GM10847 (cell line): ENCODE results near the gene PTGES2.

Experiments
- POLR2A ChIP-seq: IDR thresholded peaks from 2 replicates; pipeline ENCODE4 v1.6.1; 2011; ENCODE audit not compliant: insufficient read length; ENCODE audit errors: extremely low read depth

The PTGES2 gene

DNA sequence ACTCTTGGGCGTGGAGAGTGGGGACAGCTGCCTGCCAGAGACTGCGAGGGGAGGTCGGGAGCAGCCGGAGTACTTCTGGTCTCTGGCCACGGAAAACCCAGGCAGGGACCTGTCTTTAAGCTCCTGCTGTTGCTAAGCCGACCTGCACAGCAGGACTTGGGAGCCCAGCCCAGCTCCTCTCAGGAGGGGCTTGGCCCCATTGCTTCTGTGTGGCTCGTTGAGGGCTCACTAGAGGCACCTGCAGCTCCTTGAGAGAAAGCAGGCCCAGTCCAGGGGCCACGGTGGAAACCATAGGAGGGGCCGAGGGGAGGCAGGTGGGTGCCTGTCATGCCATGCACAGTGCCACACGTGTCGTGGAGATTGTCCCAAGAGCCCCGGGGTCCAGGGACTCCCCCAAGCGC is 18.4 kb upstream of the PTGES2 start:
- TF ChIP-seq POLR2A, result no peak

DNA sequence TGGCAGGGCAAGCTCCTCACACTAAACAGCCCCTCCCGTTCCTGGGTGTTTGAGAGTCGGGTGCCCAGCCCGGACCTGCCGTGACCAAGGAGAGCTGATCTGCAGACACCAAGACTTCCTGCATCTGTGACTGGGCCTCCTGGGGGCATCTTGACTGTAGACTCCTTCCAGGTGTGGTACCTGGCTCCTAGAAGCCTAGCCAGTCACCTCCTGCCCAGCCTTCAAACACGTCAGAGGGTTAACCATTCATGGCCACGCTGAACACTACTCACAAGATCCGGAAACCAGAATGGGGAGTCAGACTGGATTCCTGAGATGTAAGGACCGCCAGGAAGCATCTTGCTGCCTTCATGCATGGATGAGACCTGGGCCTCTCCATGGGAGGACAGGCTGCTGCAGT is 18.0 kb upstream of the PTGES2 start:
- no peak for TF ChIP-seq POLR2A

DNA sequence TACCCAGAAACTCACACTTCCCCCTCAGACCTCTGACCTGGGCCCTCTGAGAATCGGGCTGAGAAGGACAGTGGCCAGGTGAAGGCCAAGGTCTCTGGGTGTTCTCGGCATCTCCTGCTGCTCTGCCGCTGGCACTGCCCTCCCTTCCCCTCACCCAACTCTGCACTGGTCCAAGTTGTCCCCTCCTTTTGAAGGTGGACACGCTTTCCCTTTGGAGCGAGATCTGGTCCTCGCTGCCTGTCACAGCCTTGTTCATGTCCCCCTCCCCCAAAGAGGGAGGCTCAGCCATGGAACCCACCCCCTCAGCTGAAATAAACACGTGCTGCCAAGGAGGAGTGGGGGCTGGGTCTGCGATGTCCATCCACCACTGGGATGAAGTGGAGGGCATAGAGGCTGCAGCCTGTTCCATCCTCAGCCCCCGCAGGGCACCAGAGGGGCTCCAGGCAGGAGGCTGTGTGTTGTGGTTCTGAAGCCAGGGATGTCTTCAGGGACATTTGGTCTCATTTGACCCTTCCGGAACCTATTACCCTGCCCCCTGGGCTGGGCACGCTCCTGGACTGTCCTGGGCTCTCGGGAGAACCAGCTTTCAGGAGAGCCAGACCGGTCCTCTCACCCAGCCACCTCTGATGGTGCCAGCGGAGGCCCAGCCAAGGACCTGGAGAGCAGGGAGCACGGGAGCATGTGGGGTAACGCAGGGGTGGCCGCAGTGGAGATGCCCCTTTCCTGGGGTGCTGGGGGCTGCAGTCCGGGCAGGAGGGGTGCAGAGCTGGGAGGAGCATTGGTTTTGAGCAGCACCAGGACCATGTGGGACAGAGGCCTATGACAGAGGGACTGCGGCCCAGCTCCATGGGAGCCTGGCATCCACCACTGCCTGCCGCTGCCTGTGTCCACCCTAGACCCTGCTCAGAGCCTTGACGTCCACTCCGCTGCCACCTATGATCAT is 17.0 kb upstream of the PTGES2 start:
- no peak for TF ChIP-seq POLR2A

DNA sequence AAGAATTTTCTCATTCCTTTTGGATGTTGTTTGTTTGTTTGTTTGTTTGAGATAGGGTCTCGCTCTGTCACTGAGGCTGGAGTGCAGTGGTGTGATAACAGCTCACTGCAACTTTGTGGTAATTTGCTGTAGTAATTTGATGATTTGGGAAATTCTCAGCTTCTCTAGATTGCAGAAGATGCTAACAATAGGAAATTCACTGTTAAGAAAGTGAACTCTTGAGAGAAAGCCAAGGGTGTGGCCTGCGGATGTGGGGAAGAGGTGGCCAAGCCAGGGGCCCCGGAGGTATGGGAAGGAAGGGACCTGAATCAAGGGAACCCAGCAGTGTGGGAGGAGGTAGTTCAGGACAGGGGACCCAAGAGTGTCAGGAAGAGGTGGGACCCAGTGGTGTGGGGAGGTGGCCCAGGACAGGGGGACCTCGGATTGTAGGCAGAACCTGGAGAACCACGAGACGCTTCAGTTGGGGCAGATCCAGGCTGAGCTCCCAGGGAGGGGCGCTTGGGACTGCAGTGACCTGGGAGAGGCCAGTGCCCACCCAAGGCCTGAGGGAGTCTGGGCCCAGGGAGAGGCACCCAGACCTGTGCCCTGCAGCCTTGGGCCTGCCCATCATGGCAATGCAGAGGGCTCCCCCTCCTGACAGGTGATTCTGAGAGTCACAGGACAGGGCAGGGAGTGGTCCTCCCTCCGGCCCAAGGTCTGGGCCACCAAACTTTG is 16.2 kb upstream of the PTGES2 start:
- TF ChIP-seq POLR2A, result no peak

DNA sequence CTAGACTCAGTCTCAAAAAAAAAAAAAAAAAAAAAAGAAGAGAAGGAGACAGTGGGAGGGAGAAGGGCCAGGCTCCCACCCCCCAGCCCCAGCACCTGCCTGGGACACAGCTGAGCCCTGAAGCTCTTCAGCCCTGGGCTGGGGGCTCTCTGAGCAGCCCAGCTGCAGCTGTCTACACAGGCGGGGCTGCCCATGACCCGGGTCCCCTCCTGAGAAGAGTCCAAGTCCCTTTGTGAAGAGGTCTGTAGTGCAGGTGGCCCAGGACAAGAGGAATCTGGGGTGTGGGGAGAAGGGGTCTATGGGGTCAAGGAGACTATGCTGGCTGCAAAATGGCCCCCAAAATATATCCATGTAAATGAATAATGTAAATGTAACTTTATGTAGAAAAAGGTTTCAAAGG is 15.1 kb upstream of the PTGES2 start:
- TF ChIP-seq POLR2A, result no peak

DNA sequence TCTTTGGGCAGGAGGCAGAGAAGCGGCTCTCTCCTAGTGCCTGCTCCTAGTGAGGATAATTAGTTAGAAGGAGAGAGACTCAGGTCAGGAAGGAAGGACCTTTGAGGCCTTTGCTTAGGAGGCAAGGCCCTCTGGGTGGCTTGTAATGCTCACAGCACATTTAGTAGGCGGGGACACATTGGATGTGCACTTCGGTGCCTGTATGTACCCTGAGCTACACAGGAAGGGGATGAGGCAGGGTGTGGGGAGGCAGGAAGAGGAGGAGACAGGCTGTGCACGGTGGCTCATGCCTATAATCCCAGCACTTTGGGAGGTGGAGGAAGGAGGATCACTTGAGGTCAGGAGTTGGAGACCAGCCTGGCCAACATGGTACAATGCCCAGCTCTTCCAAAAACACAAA is 14.5 kb upstream of the PTGES2 start:
- no peak for TF ChIP-seq POLR2A

DNA sequence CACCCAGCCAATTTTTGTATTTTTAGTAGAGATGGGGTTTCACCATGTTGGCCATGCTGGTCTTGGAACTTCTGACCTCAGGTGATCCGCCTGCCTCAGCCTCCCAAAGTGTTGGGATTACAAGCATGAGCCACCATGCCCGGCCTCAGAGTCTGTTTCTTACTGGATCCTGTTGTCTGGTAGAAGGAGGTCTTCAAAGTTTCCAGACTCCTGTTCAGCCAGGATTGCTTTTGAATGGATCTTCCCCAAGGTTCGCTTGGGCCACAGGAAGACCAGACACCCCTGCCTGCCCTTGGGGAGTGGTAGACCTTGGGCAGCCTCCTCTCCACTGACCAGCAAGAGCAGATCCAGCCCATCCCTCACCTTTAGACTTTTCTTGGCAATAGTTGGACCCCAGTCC is 14.1 kb upstream of the PTGES2 start:
- TF ChIP-seq POLR2A, result no peak

DNA sequence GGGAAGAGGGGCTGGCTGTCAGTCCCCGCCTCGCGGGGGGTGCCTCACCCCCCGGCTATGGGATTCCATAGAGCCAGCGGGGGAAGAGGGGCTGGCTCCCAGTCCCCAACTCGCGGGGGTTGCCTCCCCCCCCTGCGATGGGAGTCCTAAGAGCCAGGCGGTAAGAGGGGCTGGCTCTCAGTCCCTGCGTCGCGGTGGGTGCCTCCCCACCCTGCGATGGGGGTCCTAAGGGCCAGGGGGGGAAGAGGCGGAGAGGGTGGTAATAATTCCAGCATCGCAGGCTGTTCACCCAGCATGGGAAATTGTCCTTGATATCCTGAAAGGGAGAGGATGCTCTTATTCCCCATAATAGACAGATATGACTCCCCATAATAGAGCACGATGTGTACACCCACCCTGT is 12.1 kb upstream of the PTGES2 start:
- no peak for TF ChIP-seq POLR2A

DNA sequence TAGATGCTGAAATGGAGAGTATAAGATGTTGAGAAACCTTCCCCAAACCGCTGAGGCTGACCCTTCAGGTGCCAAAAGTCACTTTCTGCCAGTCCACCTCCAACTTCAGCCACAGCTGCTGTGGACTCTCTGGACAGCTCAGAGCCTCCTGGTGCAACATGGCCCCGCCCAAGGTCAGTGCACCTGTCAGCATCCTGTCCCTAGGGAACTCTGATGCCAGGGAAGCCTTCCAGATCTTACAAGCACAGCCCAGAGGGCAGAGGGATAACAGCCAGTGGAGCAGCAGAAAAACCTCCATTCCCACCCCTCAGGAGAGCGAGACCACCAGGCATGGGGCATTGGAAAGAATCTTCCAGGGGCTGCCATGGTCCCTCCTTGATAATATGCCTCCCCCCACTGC is 10.5 kb upstream of the PTGES2 start:
- no peak for TF ChIP-seq POLR2A

DNA sequence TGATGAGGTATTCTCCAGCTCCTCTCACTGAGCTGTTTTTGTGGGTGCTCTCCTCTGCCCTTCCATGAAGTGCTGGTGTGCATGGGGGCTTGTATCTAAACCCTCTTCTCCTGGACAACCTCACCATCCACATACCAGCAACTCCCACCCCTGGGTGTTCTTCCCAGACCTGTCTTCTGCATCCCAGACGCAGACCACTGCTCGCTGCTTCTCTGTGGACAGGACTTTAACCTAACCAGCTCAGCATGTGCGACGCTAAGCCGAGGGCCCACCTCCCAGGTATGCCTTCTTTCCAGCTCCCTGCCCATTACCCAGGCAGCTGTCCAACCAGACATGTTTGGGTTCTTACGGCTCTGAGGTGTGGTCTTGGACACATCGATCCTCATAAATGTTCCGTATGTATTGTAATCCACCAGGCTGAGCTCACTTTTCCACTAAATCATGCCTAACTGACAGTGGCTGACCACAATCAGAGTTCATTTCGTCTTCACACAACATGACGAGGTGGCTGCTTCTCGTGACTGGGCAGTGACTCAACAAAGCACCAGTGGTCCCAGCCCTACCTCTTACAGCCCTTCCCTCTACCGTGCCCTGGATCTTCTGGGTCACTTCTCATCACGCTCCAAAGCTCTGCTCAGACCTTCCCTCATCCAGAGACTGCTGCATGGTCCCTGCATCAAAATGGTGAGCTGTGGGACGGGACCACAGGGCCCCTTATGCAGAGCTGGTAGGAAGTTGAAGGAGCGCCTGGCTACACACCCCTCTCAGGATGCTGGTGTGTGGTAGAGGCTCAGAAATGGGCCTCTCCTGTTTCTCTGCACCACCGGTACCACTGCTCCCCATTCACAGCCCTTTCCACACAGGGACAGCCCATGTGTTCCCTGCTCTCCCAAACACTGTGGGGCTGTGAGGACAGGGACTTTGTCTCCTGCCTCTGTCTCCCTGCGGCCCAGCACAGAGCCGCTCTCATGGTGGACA is 9.6 kb upstream of the PTGES2 start:
- no peak for TF ChIP-seq POLR2A

DNA sequence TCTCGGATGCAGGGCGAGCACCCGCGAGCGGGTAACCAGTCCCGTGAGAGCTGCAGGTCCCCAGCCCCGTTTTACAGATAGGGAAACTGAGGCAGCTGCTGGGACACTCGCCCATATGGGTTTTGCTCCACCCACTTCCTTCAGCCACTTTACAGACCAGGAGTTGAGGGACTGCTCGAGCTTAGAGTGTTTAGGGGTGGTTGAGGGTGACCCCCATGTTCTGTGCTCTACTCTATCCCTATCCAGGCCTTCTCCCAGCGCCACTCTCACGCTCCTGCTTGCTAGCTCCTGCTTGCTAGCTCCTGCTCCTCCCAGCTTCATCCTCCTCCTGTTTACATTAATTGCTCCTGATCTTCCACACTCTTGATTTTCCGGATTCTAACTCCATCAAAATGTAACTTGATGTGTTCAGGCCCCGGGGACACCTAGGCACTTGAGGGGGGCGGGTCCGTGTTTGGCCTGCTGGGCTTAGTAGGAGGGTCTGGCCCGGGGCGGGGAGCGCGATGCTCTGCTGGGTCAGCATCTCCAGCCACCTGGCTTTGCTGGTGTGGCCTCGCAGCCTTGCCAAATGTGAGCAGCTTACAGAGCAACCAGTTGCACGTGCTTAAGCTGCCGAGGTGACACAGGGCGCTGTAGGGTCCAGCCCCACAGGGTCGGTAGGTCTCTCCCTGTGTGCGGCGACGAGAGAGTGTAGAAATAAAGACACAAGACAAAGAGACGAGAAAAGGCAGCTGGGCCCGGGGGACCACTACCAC is 1.5 kb upstream of the PTGES2 start:
- TF ChIP-seq POLR2A, result no peak

DNA sequence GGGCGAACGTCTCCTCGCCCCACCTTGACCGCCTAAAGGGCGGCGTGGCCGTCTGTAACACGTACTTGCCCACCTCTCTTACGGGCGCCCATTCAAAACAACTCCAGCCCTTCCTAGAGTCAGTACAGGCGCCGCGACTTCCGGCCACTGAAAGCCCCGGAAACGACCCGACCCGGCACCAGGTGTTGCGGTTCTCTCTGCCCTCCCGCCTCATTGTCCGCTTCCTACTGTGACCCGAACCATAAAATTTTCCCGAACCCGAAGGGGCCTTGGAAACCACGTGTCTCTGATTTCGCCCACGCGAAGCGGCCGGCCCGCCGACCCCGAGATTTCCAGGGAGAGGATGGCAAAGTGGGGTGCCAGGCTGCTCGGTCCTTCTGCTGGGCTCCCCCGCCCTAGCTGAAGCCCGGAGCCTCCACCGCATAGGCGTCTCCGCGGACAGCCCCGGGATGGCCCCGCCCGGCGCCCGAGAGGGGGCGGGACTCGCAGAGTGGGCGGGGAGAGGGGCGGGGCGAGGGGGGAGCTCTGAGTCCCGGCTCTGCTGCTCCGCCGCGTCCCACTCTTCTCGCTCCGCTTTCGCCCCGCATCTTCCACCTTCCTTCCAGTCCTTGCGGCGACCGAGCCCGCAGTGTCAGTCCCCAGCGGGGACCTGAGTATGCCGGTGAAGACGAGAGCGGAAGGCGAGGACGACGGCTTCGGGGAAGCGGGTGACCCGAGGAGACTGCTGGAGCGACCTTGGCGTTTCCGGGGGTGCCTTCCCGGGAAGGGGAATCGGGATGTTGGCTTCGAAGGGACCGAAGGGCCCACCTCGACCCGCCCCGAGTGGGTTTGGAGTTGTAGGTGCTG is 684 bp upstream of the PTGES2 start:
- peak; percentile 36 for TF ChIP-seq POLR2A

DNA sequence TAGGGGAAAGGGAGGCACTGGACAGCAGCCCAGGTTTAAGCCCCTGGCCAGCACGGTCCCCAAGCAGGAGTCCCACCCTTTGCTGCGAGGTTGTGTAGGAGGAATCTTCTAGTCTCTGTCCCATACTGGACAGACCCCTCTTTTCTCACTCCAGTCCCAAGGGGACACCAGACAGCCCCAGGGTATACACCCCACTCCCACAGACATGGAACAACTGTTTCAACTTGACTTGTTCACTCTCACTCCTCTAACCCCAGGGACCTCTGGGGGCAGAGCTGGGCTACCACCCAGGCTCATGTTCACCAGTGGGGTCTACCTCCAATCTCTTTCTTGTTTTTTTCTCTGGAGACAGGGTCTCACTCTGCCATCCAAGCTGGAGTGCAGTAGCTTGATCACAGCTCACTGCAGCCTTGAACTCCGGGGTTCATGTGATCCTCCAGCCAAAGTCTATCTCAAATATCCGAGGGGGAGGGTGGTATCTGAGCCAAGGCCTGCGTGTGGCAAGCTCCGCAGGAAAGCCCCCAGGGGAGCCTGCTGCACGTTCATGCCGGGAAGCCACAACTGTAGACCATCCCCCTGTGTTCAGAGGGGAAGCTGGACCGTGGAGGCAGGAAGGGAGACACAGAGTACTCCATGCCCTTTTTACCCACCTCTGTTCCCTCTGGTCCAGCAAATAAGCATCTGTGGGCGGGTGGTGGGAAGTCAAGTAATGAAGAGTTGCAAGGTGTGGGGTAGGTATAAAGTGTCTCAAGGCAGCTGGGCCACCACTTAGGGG is 1.8 kb downstream of the PTGES2 start:
- no peak for TF ChIP-seq POLR2A
